HepG2 (cell line): ENCODE measurements around the gene RETREG2. TPM values are rescaled to one million over a fixed set of nuclear protein-coding genes. Genes with fewer than 3 reads are reported as not detected.
A peak's percentile ranks its signal among the peaks of the same experiment; 100 is the strongest.

Source experiments
- AGO2 ChIP-seq: fragments of 200-400 bp; formaldehyde crosslinking; optimal IDR thresholded peaks from 2 replicates; pipeline ENCODE3; 2017; ENCODE audit warnings: mild to moderate bottlenecking, low read depth, low read length, moderate library complexity
- ATAD3A ChIP-seq: sonication (generic); formaldehyde crosslinking; IDR thresholded peaks from 2 replicates; pipeline ENCODE4 v1.4.0; 2020; ENCODE audit warnings: missing genetic modification reagents
- CCDC6 ChIP-seq: sonication (generic); formaldehyde crosslinking; IDR thresholded peaks from 2 replicates; pipeline ENCODE4 v1.8.1; 2022; ENCODE audit warnings: mild to moderate bottlenecking, missing genetic modification reagents, moderate library complexity
- GLI4 ChIP-seq: sonication (generic); formaldehyde crosslinking; IDR thresholded peaks from 2 replicates; pipeline ENCODE4 v1.5.1; 2020; ENCODE audit warnings: missing genetic modification reagents, mild to moderate bottlenecking, moderate library complexity, borderline replicate concordance
- JUND ChIP-seq: sonication (generic); formaldehyde crosslinking; IDR thresholded peaks from 2 replicates; pipeline ENCODE4 v1.8.0; 2022; ENCODE audit warnings: mild to moderate bottlenecking, missing genetic modification reagents
- MYNN ChIP-seq: sonication (generic); formaldehyde crosslinking; IDR thresholded peaks from 2 replicates; pipeline ENCODE4 v1.4.0; 2020; ENCODE audit warnings: mild to moderate bottlenecking, low read depth, missing genetic modification reagents
- NFATC3 ChIP-seq: sonication (generic); formaldehyde crosslinking; IDR thresholded peaks from 2 replicates; pipeline ENCODE4 v1.5.1; 2020; ENCODE audit warnings: mild to moderate bottlenecking, missing genetic modification reagents
- PAF1 ChIP-seq: IDR thresholded peaks from 2 replicates; pipeline ENCODE4 v1.6.1; 2016; ENCODE audit warnings: missing genetic modification reagents, missing compliant biosample characterization
- THAP11 ChIP-seq: IDR thresholded peaks from 2 replicates; pipeline ENCODE4 v1.6.1; 2016; ENCODE audit warnings: missing biosample characterization, missing genetic modification reagents
- TMF1 ChIP-seq: sonication (generic); formaldehyde crosslinking; IDR thresholded peaks from 2 replicates; pipeline ENCODE4 v1.8.1; 2022; ENCODE audit warnings: low read depth, missing genetic modification reagents
- ZKSCAN5 ChIP-seq: sonication (generic); formaldehyde crosslinking; IDR thresholded peaks from 2 replicates; pipeline ENCODE4 v1.5.1; 2020; ENCODE audit warnings: mild to moderate bottlenecking, missing genetic modification reagents
- ZNF138 ChIP-seq: sonication (generic); formaldehyde crosslinking; IDR thresholded peaks from 2 replicates; pipeline ENCODE4 v1.5.0; 2020; ENCODE audit warnings: mild to moderate bottlenecking, low read depth, missing genetic modification reagents
- ZNF253 ChIP-seq: sonication (generic); formaldehyde crosslinking; IDR thresholded peaks from 2 replicates; pipeline ENCODE4 v1.8.0; 2022; ENCODE audit warnings: mild to moderate bottlenecking, missing genetic modification reagents, borderline replicate concordance
- ZNF333 ChIP-seq: sonication (generic); formaldehyde crosslinking; IDR thresholded peaks from 2 replicates; pipeline ENCODE4 v1.4.0; 2020; ENCODE audit warnings: mild to moderate bottlenecking, missing genetic modification reagents, borderline replicate concordance
- ZNF460 ChIP-seq: sonication (generic); formaldehyde crosslinking; IDR thresholded peaks from 2 replicates; pipeline ENCODE4 v1.5.1; 2020; ENCODE audit warnings: missing genetic modification reagents, mild to moderate bottlenecking, borderline replicate concordance
- ZNF543 ChIP-seq: sonication (generic); formaldehyde crosslinking; IDR thresholded peaks from 2 replicates; pipeline ENCODE4 v1.4.0; 2020; ENCODE audit warnings: mild to moderate bottlenecking, missing genetic modification reagents
- ZNF839 ChIP-seq: sonication (generic); formaldehyde crosslinking; IDR thresholded peaks from 2 replicates; pipeline ENCODE4 v1.4.0; 2020; ENCODE audit warnings: missing genetic modification reagents, mild to moderate bottlenecking, borderline replicate concordance
- polyA plus RNA-seq, 8 experiments: library from polyadenylated mRNA; depleted of rRNA in 3 of 8; stranded (reverse) in 7 of 8; unstranded in 1 of 8; fragments of >200 nt; fragmentation: Illumina TruSeq in 4 of 8; extraction: Trizol in 4 of 8; gene quantifications; 2 replicates each; pipeline versions ENCODE4 v1.2.1 to v1.2.3, GENCODE V29; 2011 to 2016; ENCODE audit warnings: low read depth in 4 of 8, missing spikeins in 1 of 8, mixed read lengths in 1 of 8; ENCODE audit not compliant: insufficient read depth in 1 of 8
- total RNA-seq, 5 experiments: library from RNA; depleted of rRNA; stranded (reverse); fragments of >200 nt; fragmentation: Illumina TruSeq; extraction: Trizol; gene quantifications; 2 replicates each; pipeline ENCODE4 v1.2.3, GENCODE V29; 2016; ENCODE audit warnings: low read depth in 1 of 5
- TF ChIP-seq, protein P1 (sequence below): sonication (generic); formaldehyde crosslinking; IDR thresholded peaks from 2 replicates; pipeline ENCODE4 v1.9.0; 2021; ENCODE audit warnings: missing genetic modification reagents, borderline replicate concordance
- TF ChIP-seq, protein P2 (sequence below): sonication (generic); formaldehyde crosslinking; conservative IDR thresholded peaks from 2 replicates; pipeline ENCODE4 v1.4.0; 2020; ENCODE audit warnings: missing genetic modification reagents
- TF ChIP-seq, protein P3 (sequence below): fragments of 450-650 bp; IDR thresholded peaks from 2 replicates; pipeline ENCODE4 v1.6.1; 2017; ENCODE audit warnings: mild to moderate bottlenecking
- TF ChIP-seq, protein P4 (sequence below): IDR thresholded peaks from 2 replicates; pipeline ENCODE4 v1.6.1; 2012; ENCODE audit warnings: low read depth, low read length, improper control_type of control experiment
- TF ChIP-seq, protein P5 (sequence below): sonication (generic); formaldehyde crosslinking; IDR thresholded peaks from 2 replicates; pipeline ENCODE4 v1.4.0; 2020; ENCODE audit warnings: mild to moderate bottlenecking, missing genetic modification reagents

Gene RETREG2
- total and polyA plus RNA-seq, 2 of the 13 experiments (the other 11 are each of a cell fraction or from before 2014, with no cell fraction given), result 86.0 to 134 TPM

DNA sequence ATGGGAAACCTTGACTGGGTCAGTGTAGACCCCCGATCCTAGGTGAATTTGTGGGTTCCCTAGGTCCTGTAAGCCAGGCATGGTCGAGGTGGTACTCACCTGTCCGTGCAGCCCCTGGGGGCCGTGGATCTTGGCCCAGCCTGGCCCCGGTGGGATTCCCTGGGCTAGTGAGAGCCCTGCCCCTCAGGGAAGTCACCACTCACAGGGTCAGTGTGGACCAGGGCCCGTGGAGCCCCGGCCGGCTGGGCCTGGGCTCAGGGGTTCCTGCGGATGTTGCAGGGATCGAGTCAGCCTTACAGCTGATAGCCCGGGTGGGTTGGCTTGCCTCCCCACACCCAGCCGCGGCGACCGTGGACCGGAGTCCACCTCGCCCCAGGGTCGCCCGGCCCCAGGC lies 50.8 kb downstream of the RETREG2 start (continued):
- TF ChIP-seq, protein P1, sequence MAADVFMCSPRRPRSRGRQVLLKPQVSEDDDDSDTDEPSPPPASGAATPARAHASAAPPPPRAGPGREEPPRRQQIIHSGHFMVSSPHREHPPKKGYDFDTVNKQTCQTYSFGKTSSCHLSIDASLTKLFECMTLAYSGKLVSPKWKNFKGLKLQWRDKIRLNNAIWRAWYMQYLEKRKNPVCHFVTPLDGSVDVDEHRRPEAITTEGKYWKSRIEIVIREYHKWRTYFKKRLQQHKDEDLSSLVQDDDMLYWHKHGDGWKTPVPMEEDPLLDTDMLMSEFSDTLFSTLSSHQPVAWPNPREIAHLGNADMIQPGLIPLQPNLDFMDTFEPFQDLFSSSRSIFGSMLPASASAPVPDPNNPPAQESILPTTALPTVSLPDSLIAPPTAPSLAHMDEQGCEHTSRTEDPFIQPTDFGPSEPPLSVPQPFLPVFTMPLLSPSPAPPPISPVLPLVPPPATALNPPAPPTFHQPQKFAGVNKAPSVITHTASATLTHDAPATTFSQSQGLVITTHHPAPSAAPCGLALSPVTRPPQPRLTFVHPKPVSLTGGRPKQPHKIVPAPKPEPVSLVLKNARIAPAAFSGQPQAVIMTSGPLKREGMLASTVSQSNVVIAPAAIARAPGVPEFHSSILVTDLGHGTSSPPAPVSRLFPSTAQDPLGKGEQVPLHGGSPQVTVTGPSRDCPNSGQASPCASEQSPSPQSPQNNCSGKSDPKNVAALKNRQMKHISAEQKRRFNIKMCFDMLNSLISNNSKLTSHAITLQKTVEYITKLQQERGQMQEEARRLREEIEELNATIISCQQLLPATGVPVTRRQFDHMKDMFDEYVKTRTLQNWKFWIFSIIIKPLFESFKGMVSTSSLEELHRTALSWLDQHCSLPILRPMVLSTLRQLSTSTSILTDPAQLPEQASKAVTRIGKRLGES (CRISPR knock-in tag), result no peak
- TF ChIP-seq CCDC6 (CRISPR knock-in tag), result no peak; the same call in 1 of the 2 replicates
- TF ChIP-seq ATAD3A (CRISPR knock-in tag), result peak; percentile 72; the same call in 1 of the 2 replicates
- TF ChIP-seq ZNF253, result 0 out of 2 replicates have a peak, but pooled peaks have one; percentile 12
- TF ChIP-seq, protein P2, sequence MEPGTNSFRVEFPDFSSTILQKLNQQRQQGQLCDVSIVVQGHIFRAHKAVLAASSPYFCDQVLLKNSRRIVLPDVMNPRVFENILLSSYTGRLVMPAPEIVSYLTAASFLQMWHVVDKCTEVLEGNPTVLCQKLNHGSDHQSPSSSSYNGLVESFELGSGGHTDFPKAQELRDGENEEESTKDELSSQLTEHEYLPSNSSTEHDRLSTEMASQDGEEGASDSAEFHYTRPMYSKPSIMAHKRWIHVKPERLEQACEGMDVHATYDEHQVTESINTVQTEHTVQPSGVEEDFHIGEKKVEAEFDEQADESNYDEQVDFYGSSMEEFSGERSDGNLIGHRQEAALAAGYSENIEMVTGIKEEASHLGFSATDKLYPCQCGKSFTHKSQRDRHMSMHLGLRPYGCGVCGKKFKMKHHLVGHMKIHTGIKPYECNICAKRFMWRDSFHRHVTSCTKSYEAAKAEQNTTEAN, result no peak
- no peak for TF ChIP-seq ZNF543 (CRISPR knock-in tag)
- no peak for TF ChIP-seq MYNN
- no peak for TF ChIP-seq PAF1
- peak; percentile 13 for TF ChIP-seq AGO2
- TF ChIP-seq, protein P3, sequence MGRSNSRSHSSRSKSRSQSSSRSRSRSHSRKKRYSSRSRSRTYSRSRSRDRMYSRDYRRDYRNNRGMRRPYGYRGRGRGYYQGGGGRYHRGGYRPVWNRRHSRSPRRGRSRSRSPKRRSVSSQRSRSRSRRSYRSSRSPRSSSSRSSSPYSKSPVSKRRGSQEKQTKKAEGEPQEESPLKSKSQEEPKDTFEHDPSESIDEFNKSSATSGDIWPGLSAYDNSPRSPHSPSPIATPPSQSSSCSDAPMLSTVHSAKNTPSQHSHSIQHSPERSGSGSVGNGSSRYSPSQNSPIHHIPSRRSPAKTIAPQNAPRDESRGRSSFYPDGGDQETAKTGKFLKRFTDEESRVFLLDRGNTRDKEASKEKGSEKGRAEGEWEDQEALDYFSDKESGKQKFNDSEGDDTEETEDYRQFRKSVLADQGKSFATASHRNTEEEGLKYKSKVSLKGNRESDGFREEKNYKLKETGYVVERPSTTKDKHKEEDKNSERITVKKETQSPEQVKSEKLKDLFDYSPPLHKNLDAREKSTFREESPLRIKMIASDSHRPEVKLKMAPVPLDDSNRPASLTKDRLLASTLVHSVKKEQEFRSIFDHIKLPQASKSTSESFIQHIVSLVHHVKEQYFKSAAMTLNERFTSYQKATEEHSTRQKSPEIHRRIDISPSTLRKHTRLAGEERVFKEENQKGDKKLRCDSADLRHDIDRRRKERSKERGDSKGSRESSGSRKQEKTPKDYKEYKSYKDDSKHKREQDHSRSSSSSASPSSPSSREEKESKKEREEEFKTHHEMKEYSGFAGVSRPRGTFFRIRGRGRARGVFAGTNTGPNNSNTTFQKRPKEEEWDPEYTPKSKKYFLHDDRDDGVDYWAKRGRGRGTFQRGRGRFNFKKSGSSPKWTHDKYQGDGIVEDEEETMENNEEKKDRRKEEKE, result no peak
- TF ChIP-seq ZNF460, result no peak
- no peak for TF ChIP-seq NFATC3 (CRISPR knock-in tag)
- TF ChIP-seq ZNF138 (CRISPR knock-in tag), result peak; percentile 45; the same call in 1 of the 2 replicates
- no peak for TF ChIP-seq ZNF839
- 0 out of 2 replicates have a peak, but pooled peaks have one; percentile 9 for TF ChIP-seq JUND (CRISPR knock-in tag)
- TF ChIP-seq GLI4 (CRISPR knock-in tag), result no peak
- TF ChIP-seq, protein P4, sequence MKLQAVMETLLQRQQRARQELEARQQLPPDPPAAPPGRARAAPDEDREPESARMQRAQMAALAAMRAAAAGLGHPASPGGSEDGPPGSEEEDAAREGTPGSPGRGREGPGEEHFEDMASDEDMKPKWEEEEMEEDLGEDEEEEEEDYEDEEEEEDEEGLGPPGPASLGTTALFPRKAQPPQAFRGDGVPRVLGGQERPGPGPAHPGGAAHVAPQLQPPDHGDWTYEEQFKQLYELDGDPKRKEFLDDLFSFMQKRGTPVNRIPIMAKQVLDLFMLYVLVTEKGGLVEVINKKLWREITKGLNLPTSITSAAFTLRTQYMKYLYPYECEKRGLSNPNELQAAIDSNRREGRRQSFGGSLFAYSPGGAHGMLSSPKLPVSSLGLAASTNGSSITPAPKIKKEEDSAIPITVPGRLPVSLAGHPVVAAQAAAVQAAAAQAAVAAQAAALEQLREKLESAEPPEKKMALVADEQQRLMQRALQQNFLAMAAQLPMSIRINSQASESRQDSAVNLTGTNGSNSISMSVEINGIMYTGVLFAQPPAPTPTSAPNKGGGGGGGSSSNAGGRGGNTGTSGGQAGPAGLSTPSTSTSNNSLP, result no peak
- TF ChIP-seq, protein P5, sequence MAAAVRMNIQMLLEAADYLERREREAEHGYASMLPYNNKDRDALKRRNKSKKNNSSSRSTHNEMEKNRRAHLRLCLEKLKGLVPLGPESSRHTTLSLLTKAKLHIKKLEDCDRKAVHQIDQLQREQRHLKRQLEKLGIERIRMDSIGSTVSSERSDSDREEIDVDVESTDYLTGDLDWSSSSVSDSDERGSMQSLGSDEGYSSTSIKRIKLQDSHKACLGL (CRISPR knock-in tag), result peak; percentile 80
- no peak for TF ChIP-seq THAP11 (CRISPR knock-in tag)
- no peak for TF ChIP-seq TMF1
- TF ChIP-seq ZNF333 (CRISPR knock-in tag), result 0 out of 2 replicates have a peak, but pooled peaks have one; percentile 17
- TF ChIP-seq ZKSCAN5, result 0 out of 2 replicates have a peak, but pooled peaks have one; percentile 36
